Measurements from ENCODE around the gene FAM199X.

FAM199X gene

GRCh38 chrX:104134583-104135261, 31.5 kb upstream of the FAM199X start:
- no peak for DNase-seq (ENCODE audit: low read depth)
- no peak overlapping the region for H3K4me3 ChIP-seq (ENCODE audit: low read depth, low read length)
- TF ChIP-seq CTCF (IDR thresholded peaks at IDR 0.05; ENCODE audit: low read depth, low read length, missing control alignments) = no peak

- no peak for TF ChIP-seq CTCF (IDR thresholded peaks at IDR 0.05; ENCODE audit: low read depth, low read length, missing control alignments)
- DNase-seq (ENCODE audit: low read depth) = no peak
- no peak overlapping the region for H3K4me3 ChIP-seq (ENCODE audit: low read depth, low read length)
These were observed 30.6 kb upstream of the FAM199X start for GRCh38 chrX:104135677-104136076.

- no peak overlapping the region for H3K4me3 ChIP-seq (ENCODE audit: low read depth, low read length)
- peak; percentile 64 for TF ChIP-seq CTCF (IDR thresholded peaks at IDR 0.05; ENCODE audit: low read depth, low read length, missing control alignments)
- DNase-seq (ENCODE audit: low read depth) = no peak
These were observed 29.8 kb upstream of the FAM199X start for GRCh38 chrX:104136241-104137019.

GRCh38 chrX:104137496-104137895, 28.8 kb upstream of the FAM199X start:
- no peak overlapping the region for H3K4me3 ChIP-seq (ENCODE audit: low read depth, low read length)
- no peak for DNase-seq (ENCODE audit: low read depth)
- no peak for TF ChIP-seq CTCF (IDR thresholded peaks at IDR 0.05; ENCODE audit: low read depth, low read length, missing control alignments)

- DNase-seq (ENCODE audit: low read depth) = no peak
- TF ChIP-seq CTCF (IDR thresholded peaks at IDR 0.05; ENCODE audit: low read depth, low read length, missing control alignments) = no peak
These were observed 25.0 kb upstream of the FAM199X start for GRCh38 chrX:104141087-104141760.

GRCh38 chrX:104151037-104151436, 15.2 kb upstream of the FAM199X start:
- H3K4me3 ChIP-seq (ENCODE audit: low read depth, low read length) = no peak overlapping the region
- no peak for TF ChIP-seq CTCF (IDR thresholded peaks at IDR 0.05; ENCODE audit: low read depth, low read length, missing control alignments)
- DNase-seq (ENCODE audit: low read depth) = no peak

More at GRCh38 chrX:104141087-104141760, 25.0 kb upstream of the FAM199X start:
- H3K4me3 ChIP-seq (ENCODE audit: low read depth, low read length) = no peak overlapping the region

Measured in GM12864 (cell line).